Adrenal gland (tissue), 5 donors: ENCODE measurements around the gene SPARCL1.

ENCODE experiments used
- CTCF ChIP-seq, 6 experiments: fragments of 450-650 bp in 4 of 6; fragments of 200-600 bp in 2 of 6; sonication (generic) in 1 of 6; IDR thresholded peaks; 1 replicate in 5 of 6; 2 replicates in 1 of 6; pipeline versions ENCODE4 v1.5.1 to v1.8.0; 2016 to 2021; ENCODE audit warnings: antibody characterized with exemption in 6 of 6, mild to moderate bottlenecking in 2 of 6, moderate library complexity in 1 of 6
- POLR2A ChIP-seq, 2 donors: fragments of 450-650 bp; IDR thresholded peaks; one replicate each; pipeline ENCODE4 v1.6.1; 2017; ENCODE audit warnings: antibody characterized with exemption in 2 of 2, mild to moderate bottlenecking in 2 of 2, moderate library complexity in 1 of 2
- donor health status: DM: no; HTN: no; CAD: no.

- TF ChIP-seq CTCF (IDR thresholded peaks at IDR 0.05) (no peak), POLR2A (IDR thresholded peaks at IDR 0.05) (no peak)
These were observed 31.6 kb downstream of the SPARCL1 start for GRCh38 chr4:87497578-87497977.
